HL-60/S4 treated with retinoic acid at 250 ng/mL for 4 days and 3 days (cell line): ENCODE measurements around the gene MORN4.
"Not testable (repeated sequence)": the region's sequence is repeated elsewhere in the genome, so short reads cannot be mapped to it uniquely, and the experiment has no call there.

Source experiments
- in situ Hi-C: fragments of 300-500 bp; cut with MboI; formaldehyde crosslinking; loops from 2 replicates; pipeline ENCODE4 v1.7.0; 2022; ENCODE audit warnings: low sequenced_read_pairs

Gene MORN4

GRCh38 chr10:97632949-97633884 lies at the start of gene MORN4:
MORN4 (minus strand) TSS chr10:97633500; CDS start chr10:97619653, 13,847 bp downstream.
- in situ Hi-C loops, result no loop called here

GRCh38 chr10:97682042-97682441 lies 48.7 kb upstream of the MORN4 start:
- in situ Hi-C loops, result no loop called here

GRCh38 chr10:97679594-97679993 lies 46.3 kb upstream of the MORN4 start:
- in situ Hi-C loops, result no loop called here

GRCh38 chr10:97676770-97677581 lies 43.7 kb upstream of the MORN4 start:
- in situ Hi-C loops, result no loop called here

- in situ Hi-C loops, result no loop called here
Observed at GRCh38 chr10:97675222-97675621, 41.9 kb upstream of the MORN4 start.

GRCh38 chr10:97673736-97674525 lies 40.6 kb upstream of the MORN4 start:
- in situ Hi-C loops, result no loop called here

GRCh38 chr10:97669571-97669970 lies 36.3 kb upstream of the MORN4 start:
- in situ Hi-C loops, result no loop called here

- in situ Hi-C loops, result no loop called here
Observed at GRCh38 chr10:97667463-97667862, 34.2 kb upstream of the MORN4 start.

- in situ Hi-C loops, result no loop called here
Observed at GRCh38 chr10:97666992-97667391, 33.7 kb upstream of the MORN4 start.

GRCh38 chr10:97664282-97664850 lies 31.1 kb upstream of the MORN4 start:
- in situ Hi-C loops, result no loop called here

- in situ Hi-C loops, result no loop called here
Observed at GRCh38 chr10:97659589-97659988, 26.3 kb upstream of the MORN4 start.

- in situ Hi-C loops, result no loop called here
Observed at GRCh38 chr10:97656777-97657176, 23.5 kb upstream of the MORN4 start.

- in situ Hi-C loops, result no loop called here
Observed at GRCh38 chr10:97651773-97652172, 18.5 kb upstream of the MORN4 start.

GRCh38 chr10:97650726-97651125 lies 17.4 kb upstream of the MORN4 start:
- in situ Hi-C loops, result no loop called here

- in situ Hi-C loops, result not testable (repeated sequence)
Observed at GRCh38 chr10:97649405-97649750, 16.1 kb upstream of the MORN4 start.

GRCh38 chr10:97648562-97649404 lies 15.5 kb upstream of the MORN4 start:
- in situ Hi-C loops, result no loop called here

GRCh38 chr10:97647556-97647955 lies 14.3 kb upstream of the MORN4 start:
- in situ Hi-C loops, result no loop called here

GRCh38 chr10:97644936-97645335 lies 11.6 kb upstream of the MORN4 start:
- in situ Hi-C loops, result no loop called here

- in situ Hi-C loops, result no loop called here
Observed at GRCh38 chr10:97643441-97643985, 10.2 kb upstream of the MORN4 start.
